Lower lobe of right lung (tissue), 2 donors: ENCODE data around the gene RAE1. TPM values are rescaled to one million over a fixed set of nuclear protein-coding genes. Genes with fewer than 3 reads are reported as not detected.

ENCODE experiments used
- ATAC-seq, 2 donors: fragments of 200-7000 bp; cut with Tn5 transposase; one replicate each; pipeline ENCODE4 v1.9.1; 2020 to 2022; ENCODE audit warnings: mild to moderate bottlenecking in 2 of 2, moderate library complexity in 2 of 2
- DNase-seq: peaks from one replicate; pipeline ENCODE4 v3.0.0-alpha.2; 2020
- H3K27ac ChIP-seq: fragments of 200-600 bp; one replicate; pipeline ENCODE4 v1.8.0; 2022
- H3K27me3 ChIP-seq: fragments of 200-600 bp; one replicate; pipeline ENCODE4 v1.8.0; 2022; ENCODE audit warnings: low read depth
- H3K36me3 ChIP-seq: fragments of 200-600 bp; one replicate; pipeline ENCODE4 v1.8.0; 2022; ENCODE audit warnings: mild to moderate bottlenecking
- H3K4me1 ChIP-seq: fragments of 200-600 bp; one replicate; pipeline ENCODE4 v1.8.0; 2022
- H3K4me3 ChIP-seq: fragments of 200-600 bp; one replicate; pipeline ENCODE4 v1.8.0; 2022; ENCODE audit warnings: mild to moderate bottlenecking
- H3K9me3 ChIP-seq: fragments of 200-600 bp; one replicate; pipeline ENCODE4 v1.8.0; 2022
- intact Hi-C: fragments of 100-400 bp; cut with DNase I; formaldehyde crosslinking; loops from one replicate; pipeline ENCODE4 v1.11.0; 2022
- microRNA-seq: library from miRNA; unstranded; fragments of <30 nt; microRNA quantifications from one replicate; pipeline ENCODE4 v1.2.0, GENCODE V29; 2020; ENCODE audit warnings: borderline number of aligned reads
- total RNA-seq: library from RNA; stranded (reverse); fragmentation: NEBNext Ultra II Directional; extraction: Animal tissue kit (Norgen Biotek cat#: 25700); gene quantifications from one replicate; pipeline ENCODE4 v1.2.1, GENCODE V29; 2021
- TF ChIP-seq, protein P1 (sequence below): fragments of 200-600 bp; IDR thresholded peaks from one replicate; pipeline ENCODE4 v1.8.0; 2022; ENCODE audit warnings: antibody characterized with exemption, mild to moderate bottlenecking
- donor health status: DM: no; HTN: yes; CAD: no; lungs with severe emphysema.

The RAE1 gene
- total RNA-seq, 1 donor from 2014 or later: 20.6 TPM

DNA sequence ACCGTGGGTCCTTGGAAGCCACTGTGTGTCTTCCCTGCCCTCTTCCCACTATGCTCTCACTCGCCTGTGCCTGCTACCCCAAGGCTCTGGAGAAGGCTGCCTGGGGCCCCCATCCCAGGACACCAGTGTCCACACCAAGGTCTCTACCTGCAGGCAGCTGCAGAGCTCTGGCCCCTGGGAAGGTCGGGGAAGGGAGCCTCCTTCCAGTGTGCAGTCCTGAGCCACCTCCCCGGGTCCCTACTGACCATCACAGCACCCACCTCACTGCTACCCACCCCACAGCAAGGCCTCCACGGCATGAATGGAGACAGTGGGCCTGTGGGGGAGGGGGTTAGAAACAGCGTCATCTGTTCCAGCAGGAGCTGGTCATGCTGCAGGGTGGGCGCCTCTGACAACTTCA is 75.8 kb downstream of the RAE1 start:
- H3K36me3 ChIP-seq: no peaks in the 10 kb centered on the region
- no peak overlapping the region for H3K4me3 ChIP-seq
- DNase-seq: peak; percentile 23
- peaks cover 8% of the 10 kb centered on the region for H3K4me1 ChIP-seq
- TF ChIP-seq, protein P1, sequence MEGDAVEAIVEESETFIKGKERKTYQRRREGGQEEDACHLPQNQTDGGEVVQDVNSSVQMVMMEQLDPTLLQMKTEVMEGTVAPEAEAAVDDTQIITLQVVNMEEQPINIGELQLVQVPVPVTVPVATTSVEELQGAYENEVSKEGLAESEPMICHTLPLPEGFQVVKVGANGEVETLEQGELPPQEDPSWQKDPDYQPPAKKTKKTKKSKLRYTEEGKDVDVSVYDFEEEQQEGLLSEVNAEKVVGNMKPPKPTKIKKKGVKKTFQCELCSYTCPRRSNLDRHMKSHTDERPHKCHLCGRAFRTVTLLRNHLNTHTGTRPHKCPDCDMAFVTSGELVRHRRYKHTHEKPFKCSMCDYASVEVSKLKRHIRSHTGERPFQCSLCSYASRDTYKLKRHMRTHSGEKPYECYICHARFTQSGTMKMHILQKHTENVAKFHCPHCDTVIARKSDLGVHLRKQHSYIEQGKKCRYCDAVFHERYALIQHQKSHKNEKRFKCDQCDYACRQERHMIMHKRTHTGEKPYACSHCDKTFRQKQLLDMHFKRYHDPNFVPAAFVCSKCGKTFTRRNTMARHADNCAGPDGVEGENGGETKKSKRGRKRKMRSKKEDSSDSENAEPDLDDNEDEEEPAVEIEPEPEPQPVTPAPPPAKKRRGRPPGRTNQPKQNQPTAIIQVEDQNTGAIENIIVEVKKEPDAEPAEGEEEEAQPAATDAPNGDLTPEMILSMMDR: no peak
- intact Hi-C loops: no loop called here
- H3K9me3 ChIP-seq: no peaks in the 10 kb centered on the region
- no peak for ATAC-seq
- peaks cover 5% of the 10 kb centered on the region for H3K27me3 ChIP-seq
- H3K27ac ChIP-seq: no peak overlapping the region

DNA sequence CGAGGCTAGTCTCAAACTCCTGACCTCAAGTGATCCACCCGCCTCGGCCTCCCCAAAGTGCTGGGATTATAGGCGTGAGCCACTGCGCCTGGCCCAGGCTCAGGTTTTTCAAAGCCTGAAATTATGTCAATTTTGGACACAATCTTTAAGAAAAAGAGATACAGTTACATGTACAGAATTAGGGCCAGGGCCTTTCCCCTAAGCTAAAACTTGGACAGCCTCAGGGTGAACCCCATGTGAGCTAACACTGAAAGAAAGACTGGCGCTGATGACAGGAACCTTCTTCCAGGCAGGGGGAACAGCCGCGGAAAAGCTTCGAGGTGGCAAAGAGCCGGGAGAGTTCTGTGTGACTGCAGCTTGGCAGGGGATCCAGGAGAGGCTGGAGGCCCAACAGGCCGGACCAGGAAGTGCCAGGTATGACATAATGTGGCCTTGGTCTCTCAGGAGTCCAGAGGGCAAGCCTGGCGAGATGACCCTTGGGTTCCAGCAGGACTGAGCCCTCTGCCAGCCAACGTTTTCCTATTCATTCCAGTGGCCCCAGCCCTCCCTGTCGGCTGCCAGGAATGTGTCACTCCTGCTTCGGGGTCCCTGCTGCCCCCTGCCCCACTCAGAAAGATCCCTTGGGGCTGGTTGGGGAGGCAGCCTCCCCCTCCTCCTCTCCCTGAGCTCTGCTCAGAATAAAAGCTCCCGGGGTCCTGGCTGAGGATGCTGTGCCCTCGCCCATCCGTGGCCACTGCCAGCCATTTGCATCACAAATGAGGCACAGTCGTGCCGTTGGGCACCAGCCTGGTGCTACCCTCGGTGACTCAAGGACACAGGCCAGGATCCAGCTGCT is 77.5 kb downstream of the RAE1 start:
- no peak for ATAC-seq
- no peak overlapping the region for H3K27ac ChIP-seq
- no peaks in the 10 kb centered on the region for H3K27me3 ChIP-seq
- TF ChIP-seq, protein P1: no peak
- intact Hi-C loops: no loop called here
- no peaks in the 10 kb centered on the region for H3K36me3 ChIP-seq
- peak; percentile 38 for DNase-seq
- no peak overlapping the region for H3K4me3 ChIP-seq
- H3K9me3 ChIP-seq: no peaks in the 10 kb centered on the region
- H3K4me1 ChIP-seq: peaks cover 25% of the 10 kb centered on the region

Small RNA genes within 50 kb of the gene (microRNA-seq; reads per million reads assigned to microRNA genes)
- not detected for gene MIR4325

Other genes starting within 250 kb of the RAE1 start
- gene BMP7, start 84.6 kb upstream of the RAE1 start, total RNA-seq: 0.74 TPM
- not detected for gene SPO11, start 21.5 kb upstream of the RAE1 start, total RNA-seq
- gene RBM38, start 40.1 kb downstream of the RAE1 start, total RNA-seq: 15.5 TPM
- gene CTCFL, start 173.9 kb downstream of the RAE1 start, total RNA-seq: not detected
- gene PCK1, start 209.9 kb downstream of the RAE1 start, total RNA-seq: not detected